Measurements from ENCODE around the gene MAGEC1.

The MAGEC1 gene

DNA sequence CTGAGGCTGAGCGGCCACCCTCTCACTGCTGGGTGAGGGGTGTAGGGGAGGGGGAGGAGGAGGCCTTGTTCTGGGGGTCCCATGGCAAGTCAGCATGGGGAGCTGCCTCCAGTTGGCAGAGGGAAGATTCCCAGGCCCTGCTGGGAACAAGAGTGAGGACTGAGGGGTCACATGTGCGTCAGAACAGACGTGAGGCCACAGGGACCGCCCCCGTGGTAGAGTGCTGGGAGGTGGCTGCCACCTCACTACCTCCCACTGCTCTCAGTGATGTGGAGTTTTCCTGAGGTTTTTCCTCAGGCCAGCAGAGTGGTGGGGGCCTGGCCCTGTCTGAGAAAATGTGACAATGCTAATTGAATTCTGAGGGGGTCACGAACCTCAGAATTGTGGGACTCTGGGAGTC is 568 bp downstream of the MAGEC1 start:
- TF ChIP-seq, protein P1, sequence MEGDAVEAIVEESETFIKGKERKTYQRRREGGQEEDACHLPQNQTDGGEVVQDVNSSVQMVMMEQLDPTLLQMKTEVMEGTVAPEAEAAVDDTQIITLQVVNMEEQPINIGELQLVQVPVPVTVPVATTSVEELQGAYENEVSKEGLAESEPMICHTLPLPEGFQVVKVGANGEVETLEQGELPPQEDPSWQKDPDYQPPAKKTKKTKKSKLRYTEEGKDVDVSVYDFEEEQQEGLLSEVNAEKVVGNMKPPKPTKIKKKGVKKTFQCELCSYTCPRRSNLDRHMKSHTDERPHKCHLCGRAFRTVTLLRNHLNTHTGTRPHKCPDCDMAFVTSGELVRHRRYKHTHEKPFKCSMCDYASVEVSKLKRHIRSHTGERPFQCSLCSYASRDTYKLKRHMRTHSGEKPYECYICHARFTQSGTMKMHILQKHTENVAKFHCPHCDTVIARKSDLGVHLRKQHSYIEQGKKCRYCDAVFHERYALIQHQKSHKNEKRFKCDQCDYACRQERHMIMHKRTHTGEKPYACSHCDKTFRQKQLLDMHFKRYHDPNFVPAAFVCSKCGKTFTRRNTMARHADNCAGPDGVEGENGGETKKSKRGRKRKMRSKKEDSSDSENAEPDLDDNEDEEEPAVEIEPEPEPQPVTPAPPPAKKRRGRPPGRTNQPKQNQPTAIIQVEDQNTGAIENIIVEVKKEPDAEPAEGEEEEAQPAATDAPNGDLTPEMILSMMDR (IDR thresholded peaks at IDR 0.05; ENCODE audit: low read depth, low read length): no peak
- DNase-seq (ENCODE audit: extremely low read depth, low read depth): no peak

GRCh38 chrX:141917801-141918200 is 14.1 kb downstream of the MAGEC1 start:
- TF ChIP-seq, protein P1 (IDR thresholded peaks at IDR 0.05; ENCODE audit: low read depth, low read length): no peak

DNA sequence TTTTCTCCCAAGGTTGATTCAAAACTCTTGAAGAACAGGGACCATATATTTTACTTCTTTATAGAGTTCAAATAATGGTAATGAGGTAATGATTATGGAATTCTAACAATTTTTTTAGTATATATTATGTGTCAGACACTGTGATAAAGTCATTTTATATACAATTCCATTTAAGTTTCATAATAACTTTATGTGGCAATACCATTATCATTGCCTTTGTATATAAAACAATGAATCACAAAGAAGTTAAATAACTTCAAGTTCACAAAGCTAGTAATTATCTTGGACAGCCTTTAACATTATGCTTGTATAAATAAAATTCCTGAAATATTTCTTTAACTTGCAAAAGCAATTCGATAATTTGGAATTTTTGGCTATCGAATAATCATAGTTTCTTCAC is 20.6 kb downstream of the MAGEC1 start:
- DNase-seq (ENCODE audit: extremely low read depth, low read depth): no peak
- TF ChIP-seq, protein P1 (IDR thresholded peaks at IDR 0.05; ENCODE audit: low read depth, low read length): no peak

More at GRCh38 chrX:141917801-141918200, 14.1 kb downstream of the MAGEC1 start:
- no peak for DNase-seq (ENCODE audit: extremely low read depth, low read depth)

GRCh38 chrX:141928432-141928831 is 24.7 kb downstream of the MAGEC1 start:
- no peak for DNase-seq (ENCODE audit: extremely low read depth, low read depth)
- TF ChIP-seq, protein P1 (IDR thresholded peaks at IDR 0.05; ENCODE audit: low read depth, low read length): no peak

DNA sequence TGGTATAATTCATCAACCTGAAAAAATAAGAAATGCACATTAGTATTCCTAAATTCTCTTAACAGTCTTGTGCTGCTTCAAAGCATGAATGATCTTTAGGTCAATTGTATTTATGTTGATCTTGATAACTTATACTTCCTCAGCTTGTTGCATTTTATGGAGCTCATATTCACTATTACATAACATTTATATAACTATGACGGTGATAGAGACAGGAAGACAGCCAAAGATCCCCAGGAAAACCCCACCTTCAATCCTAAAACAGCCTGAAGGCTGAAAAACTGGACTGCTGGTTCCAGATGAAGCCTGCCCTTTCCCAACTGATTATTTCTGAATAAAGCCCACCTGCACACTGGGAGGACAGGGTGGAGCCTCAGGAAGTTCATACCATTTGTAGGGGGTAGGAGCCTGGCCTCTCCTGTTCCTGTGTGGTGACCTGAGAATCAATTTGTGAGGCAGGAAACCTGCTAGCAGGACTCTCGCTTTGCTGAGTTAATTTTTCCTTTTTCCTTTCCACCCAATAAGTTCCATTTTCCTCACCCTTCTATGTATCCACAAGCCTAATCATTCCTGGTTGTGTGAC is 30.5 kb downstream of the MAGEC1 start:
- no peak for DNase-seq (ENCODE audit: extremely low read depth, low read depth)
- TF ChIP-seq, protein P1 (IDR thresholded peaks at IDR 0.05; ENCODE audit: low read depth, low read length): no peak

- no peak for DNase-seq (ENCODE audit: extremely low read depth, low read depth)
- TF ChIP-seq, protein P1 (IDR thresholded peaks at IDR 0.05; ENCODE audit: low read depth, low read length): no peak
These were observed 32.0 kb downstream of the MAGEC1 start for GRCh38 chrX:141935645-141936044.

DNA sequence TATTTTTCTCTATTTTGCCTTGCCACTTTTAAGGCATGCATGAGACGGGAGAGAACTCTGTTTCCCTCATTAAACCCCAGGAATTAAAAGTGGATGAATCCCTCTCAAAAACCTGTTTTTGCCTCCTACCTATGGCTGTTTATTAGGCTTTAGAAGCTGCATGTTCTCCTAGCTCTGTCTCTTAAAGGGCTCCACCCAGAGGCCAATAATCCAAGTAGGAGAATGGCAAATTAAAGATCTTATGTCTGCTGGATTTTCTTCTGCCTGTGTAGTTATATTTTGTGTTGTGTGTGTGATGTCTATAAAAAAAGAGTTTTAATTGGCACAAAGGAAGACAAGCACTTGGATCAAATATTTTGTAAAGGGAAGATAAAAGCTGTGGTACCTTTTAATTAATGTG is 32.4 kb downstream of the MAGEC1 start:
- TF ChIP-seq, protein P1 (IDR thresholded peaks at IDR 0.05; ENCODE audit: low read depth, low read length): no peak; the same call in 1 of the 2 replicates
- DNase-seq (ENCODE audit: extremely low read depth, low read depth): no peak
